MCF 10A (cell line): ENCODE results near the gene LBX1. TPM values are rescaled to one million over a fixed set of nuclear protein-coding genes. Genes with fewer than 3 reads are reported as not detected.

Experiments
- BruUV-seq: library from RNA; stranded (reverse); fragments of 400-500 nt; replicated peaks from 2 replicates; lab custom pipeline; 2021; lab: Mats Ljungman, UMichigan
- CTCF ChIA-PET: fragments of 300-600 bp; sonication (Branson Sonifier 250); formaldehyde crosslinking; extraction: SDS; loops from one replicate; lab custom pipeline; 2021; ENCODE audit warnings: antibody characterized with exemption, inconsistent platforms; lab: Yijun Ruan, JAX
- POLR2A ChIA-PET: fragments of 300-600, 350-650 bp; sonication (Branson Sonifier 250); formaldehyde crosslinking; extraction: SDS; loops from one replicate; lab custom pipeline; 2020; ENCODE audit warnings: antibody characterized with exemption, inconsistent platforms; lab: Yijun Ruan, JAX
- DNase-seq: peaks from one replicate; pipeline ENCODE4 v3.0.0-alpha.2; 2018; ENCODE audit not compliant: unreplicated experiment
- H3K27ac Mint-ChIP-seq: one replicate; pipeline ENCODE4 v1.8.0; 2022; ENCODE audit warnings: mild to moderate bottlenecking, low read depth, mixed read lengths; ENCODE audit not compliant: unreplicated experiment
- H3K27me3 Mint-ChIP-seq: one replicate; pipeline ENCODE4 v1.8.0; 2022; ENCODE audit warnings: mixed read lengths; ENCODE audit not compliant: insufficient read depth, unreplicated experiment
- H3K36me3 Mint-ChIP-seq: one replicate; pipeline ENCODE4 v1.8.0; 2022; ENCODE audit warnings: mild to moderate bottlenecking, moderate library complexity, mixed read lengths; ENCODE audit not compliant: insufficient read depth, unreplicated experiment
- H3K4me1 Mint-ChIP-seq: one replicate; pipeline ENCODE4 v1.8.0; 2022; ENCODE audit warnings: mixed read lengths; ENCODE audit not compliant: insufficient read depth, unreplicated experiment
- H3K4me3 Mint-ChIP-seq: one replicate; pipeline ENCODE4 v1.8.0; 2022; ENCODE audit warnings: mild to moderate bottlenecking, moderate library complexity, mixed read lengths; ENCODE audit not compliant: unreplicated experiment
- H3K9me3 Mint-ChIP-seq: one replicate; pipeline ENCODE4 v1.8.0; 2022; ENCODE audit warnings: mixed read lengths; ENCODE audit not compliant: unreplicated experiment
- CTCF ChIP-seq: fragments of 200-600 bp; IDR thresholded peaks from one replicate; pipeline ENCODE4 v1.8.0; 2022; ENCODE audit warnings: antibody characterized with exemption, mild to moderate bottlenecking; ENCODE audit not compliant: unreplicated experiment
- intact Hi-C: fragments of 100-400 bp; cut with micrococcal nuclease; formaldehyde crosslinking; loops from 2 replicates; pipeline ENCODE4 v1.14.1; 2022
- total RNA-seq: library from RNA; stranded (reverse); gene quantifications from 2 replicates; pipeline ENCODE4 v1.2.3, GENCODE V29; 2022

The LBX1 gene
- total RNA-seq, 1 experiment from 2014 or later: not detected

DNA sequence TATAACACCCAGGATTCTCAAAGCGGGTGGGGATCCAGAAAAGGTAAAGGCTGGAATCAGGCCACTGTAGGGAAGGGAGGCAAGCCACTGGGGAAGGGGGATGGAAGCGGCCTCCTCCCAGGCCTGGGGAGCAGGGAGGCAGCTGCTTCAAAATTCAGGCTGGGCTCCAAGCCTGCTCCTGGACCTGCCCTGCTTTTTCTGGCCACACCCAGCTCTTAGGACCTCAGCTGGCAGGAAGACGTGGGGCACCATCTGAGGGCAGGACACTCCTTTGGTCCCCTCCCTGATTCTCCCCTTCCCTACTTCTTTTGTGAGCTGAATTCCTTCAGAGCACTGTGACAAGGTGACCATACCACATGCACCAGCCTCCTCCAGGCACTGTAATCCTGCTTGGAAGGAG lies 4.6 kb upstream of the LBX1 start:
- no peak overlapping the region for H3K27ac Mint-ChIP-seq
- H3K27me3 Mint-ChIP-seq: peaks cover 36% of the 10 kb centered on the region
- H3K9me3 Mint-ChIP-seq: no peaks in the 10 kb centered on the region
- H3K4me3 Mint-ChIP-seq: no peak overlapping the region
- intact Hi-C loops: no loop called here
- H3K4me1 Mint-ChIP-seq: peaks cover 6% of the 10 kb centered on the region
- no peak for DNase-seq
- H3K36me3 Mint-ChIP-seq: no peaks in the 10 kb centered on the region
- TF ChIP-seq CTCF: no peak
- CTCF ChIA-PET: interaction anchor here (1.5 kb wide), 1 partner anchor 20 kb away, joined by 8 read pairs; no protein-coding TSS in a partner anchor
- POLR2A ChIA-PET: no interaction called here
- no TSS peak for BruUV-seq

DNA sequence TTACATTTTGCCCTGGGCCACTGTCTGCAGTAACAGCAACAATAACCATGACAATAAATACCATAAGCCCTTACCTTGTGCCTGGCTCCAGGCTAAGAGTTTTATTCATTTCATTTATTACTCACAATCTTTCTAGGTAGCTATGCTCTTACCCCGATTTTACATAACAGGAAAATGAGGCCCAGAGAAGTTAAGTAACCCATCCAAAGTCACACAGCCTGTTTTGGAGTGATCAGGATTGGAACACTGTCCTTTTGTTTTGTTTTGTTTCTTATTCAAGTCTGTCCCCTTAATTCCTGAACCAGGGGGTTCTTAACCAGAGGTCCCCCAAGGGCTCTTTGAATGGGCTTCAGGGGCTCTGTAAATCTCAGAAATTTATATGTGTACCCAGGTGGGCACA lies 4.2 kb upstream of the LBX1 start:
- no peaks in the 10 kb centered on the region for H3K36me3 Mint-ChIP-seq
- H3K4me3 Mint-ChIP-seq: no peak overlapping the region
- TF ChIP-seq CTCF: no peak
- peaks cover 39% of the 10 kb centered on the region for H3K27me3 Mint-ChIP-seq
- intact Hi-C loops: no loop called here
- BruUV-seq: no TSS peak
- peaks cover 6% of the 10 kb centered on the region for H3K4me1 Mint-ChIP-seq
- CTCF ChIA-PET: interaction anchor here (1.5 kb wide), 1 partner anchor 19 kb away, joined by 8 read pairs; no protein-coding TSS in a partner anchor
- DNase-seq: no peak
- POLR2A ChIA-PET: no interaction called here
- H3K27ac Mint-ChIP-seq: no peak overlapping the region
- H3K9me3 Mint-ChIP-seq: no peaks in the 10 kb centered on the region

DNA sequence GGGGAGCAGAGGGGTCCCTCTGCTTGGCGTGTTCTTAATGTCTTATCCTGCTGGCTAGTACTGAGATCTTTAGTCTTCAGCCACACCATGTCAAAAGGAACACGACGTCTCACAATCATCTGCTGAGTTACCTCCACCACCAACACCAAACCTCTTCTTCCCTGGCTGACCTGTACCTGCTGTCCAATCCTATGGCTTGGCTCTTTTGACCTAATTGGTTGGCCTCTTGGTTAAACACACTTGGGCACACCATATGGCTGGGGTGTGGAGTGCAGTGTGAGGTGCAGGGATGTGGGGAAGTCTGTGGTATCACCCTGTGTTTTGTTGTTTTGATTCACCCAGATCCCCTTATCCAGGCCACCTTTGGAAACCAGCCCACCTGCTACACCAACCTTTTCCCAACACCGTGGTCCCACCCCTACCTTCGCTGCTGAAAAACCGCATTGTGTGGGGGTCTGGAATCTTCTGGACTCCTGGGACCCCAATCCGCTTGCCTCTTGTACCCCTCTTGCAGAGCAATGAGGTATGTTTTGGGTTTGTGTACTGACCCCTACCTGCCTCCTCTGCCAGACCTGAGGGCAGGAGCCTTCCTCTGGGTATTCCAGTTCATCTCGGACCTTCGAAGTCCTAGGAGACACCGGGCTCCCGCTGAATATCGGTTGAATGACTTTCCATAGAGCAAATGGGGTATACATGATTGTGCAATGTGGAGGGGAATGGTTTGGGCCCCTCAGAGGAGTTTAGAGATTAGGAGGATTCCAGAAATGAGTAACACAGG lies 2.8 kb upstream of the LBX1 start:
- H3K9me3 Mint-ChIP-seq: no peaks in the 10 kb centered on the region
- CTCF ChIA-PET: interaction anchor here (0.6 kb wide), 1 partner anchor 8 kb away, joined by 3 read pairs; no protein-coding TSS in a partner anchor
- H3K36me3 Mint-ChIP-seq: no peaks in the 10 kb centered on the region

More for the DNA sequence above, 2.8 kb upstream of the LBX1 start:
- peaks cover 6% of the 10 kb centered on the region for H3K4me1 Mint-ChIP-seq
- no peak for TF ChIP-seq CTCF
- peaks cover 48% of the 10 kb centered on the region for H3K27me3 Mint-ChIP-seq
- no peak overlapping the region for H3K4me3 Mint-ChIP-seq
- no peak for DNase-seq
- POLR2A ChIA-PET: no interaction called here
- BruUV-seq: no TSS peak
- H3K27ac Mint-ChIP-seq: no peak overlapping the region
- intact Hi-C loops: no loop called here
